Hepatocyte (in vitro differentiated cells): ENCODE data around the gene PALLD.

Experiments
- EZH2 ChIP-seq: fragments of 200-600 bp; sonication (generic); IDR thresholded peaks from 2 replicates; pipeline ENCODE4 v1.6.1; 2016; ENCODE audit warnings: antibody characterized with exemption, mild to moderate bottlenecking, borderline replicate concordance
- TF ChIP-seq, protein P1 (sequence below): fragments of 200-600 bp; sonication (generic); IDR thresholded peaks from 2 replicates; pipeline ENCODE4 v1.5.1; 2016; ENCODE audit warnings: antibody characterized with exemption, mild to moderate bottlenecking; ENCODE audit not compliant: poor library complexity

DNA sequence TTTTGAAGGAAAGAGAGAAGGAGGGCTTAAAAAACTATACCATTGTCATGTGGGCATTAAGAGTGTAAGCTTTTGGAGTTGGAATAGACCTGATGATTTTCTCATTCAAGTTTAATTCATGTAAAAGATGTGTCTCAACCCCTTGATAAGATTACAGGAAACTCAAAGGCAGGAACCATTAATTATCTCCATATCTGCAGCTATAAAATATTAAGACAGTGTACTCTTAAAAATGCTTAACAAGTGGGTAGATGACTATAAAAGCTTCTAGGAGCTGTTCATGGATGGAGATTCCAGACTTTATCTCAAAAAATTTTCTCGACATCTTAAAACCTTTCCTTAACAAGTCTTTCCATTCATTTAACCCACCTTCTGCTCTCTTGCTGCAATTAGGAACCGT is 208.3 kb downstream of the PALLD start:
- TF ChIP-seq, protein P1, sequence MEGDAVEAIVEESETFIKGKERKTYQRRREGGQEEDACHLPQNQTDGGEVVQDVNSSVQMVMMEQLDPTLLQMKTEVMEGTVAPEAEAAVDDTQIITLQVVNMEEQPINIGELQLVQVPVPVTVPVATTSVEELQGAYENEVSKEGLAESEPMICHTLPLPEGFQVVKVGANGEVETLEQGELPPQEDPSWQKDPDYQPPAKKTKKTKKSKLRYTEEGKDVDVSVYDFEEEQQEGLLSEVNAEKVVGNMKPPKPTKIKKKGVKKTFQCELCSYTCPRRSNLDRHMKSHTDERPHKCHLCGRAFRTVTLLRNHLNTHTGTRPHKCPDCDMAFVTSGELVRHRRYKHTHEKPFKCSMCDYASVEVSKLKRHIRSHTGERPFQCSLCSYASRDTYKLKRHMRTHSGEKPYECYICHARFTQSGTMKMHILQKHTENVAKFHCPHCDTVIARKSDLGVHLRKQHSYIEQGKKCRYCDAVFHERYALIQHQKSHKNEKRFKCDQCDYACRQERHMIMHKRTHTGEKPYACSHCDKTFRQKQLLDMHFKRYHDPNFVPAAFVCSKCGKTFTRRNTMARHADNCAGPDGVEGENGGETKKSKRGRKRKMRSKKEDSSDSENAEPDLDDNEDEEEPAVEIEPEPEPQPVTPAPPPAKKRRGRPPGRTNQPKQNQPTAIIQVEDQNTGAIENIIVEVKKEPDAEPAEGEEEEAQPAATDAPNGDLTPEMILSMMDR: no peak
- no peak for TF ChIP-seq EZH2
